Measurements from ENCODE around the gene GPHN.

The GPHN gene

DNA sequence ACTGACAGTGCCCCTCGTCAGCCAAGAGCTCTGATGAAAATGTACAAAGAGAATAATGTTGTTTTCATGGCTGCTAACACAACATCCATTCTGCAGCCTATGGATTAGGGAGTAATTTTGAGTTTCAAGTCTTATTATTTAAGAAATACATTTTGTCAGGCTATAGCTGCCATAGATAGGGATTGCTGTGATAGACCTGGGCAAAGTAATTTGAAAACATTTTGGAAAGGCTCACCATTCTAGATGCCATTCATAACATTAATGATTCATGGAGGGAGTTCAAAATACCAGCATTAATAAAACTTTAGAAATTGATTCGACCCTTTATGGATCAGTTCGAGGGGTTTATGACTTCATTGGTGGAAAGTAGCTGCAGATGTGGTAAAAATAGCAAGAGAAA lies 149.8 kb downstream of the GPHN start:
- Histone ChIP-seq H3K4me3 (ENCODE audit: low read depth, low read length) (no peak overlapping the region), H3K27me3 (no peaks in the 10 kb centered on the region), H3K4me1 (no peaks in the 10 kb centered on the region), H3K36me3 (no peaks in the 10 kb centered on the region), H3K9me3 (no peaks in the 10 kb centered on the region)
- no peak for DNase-seq
- no peak for TF ChIP-seq CTCF (IDR thresholded peaks at IDR 0.05; ENCODE audit: low read depth, low read length)

GRCh38 chr14:66662374-66662773 lies 154.4 kb downstream of the GPHN start:
- no peak overlapping the region for H3K4me3 ChIP-seq (ENCODE audit: low read depth, low read length)
- peak; percentile 11 for DNase-seq
- no peaks in the 10 kb centered on the region for H3K36me3 ChIP-seq
- H3K27me3 ChIP-seq = no peaks in the 10 kb centered on the region
- H3K9me3 ChIP-seq = no peaks in the 10 kb centered on the region
- TF ChIP-seq CTCF (IDR thresholded peaks at IDR 0.05; ENCODE audit: low read depth, low read length) = peak; percentile 54
- H3K4me1 ChIP-seq = no peaks in the 10 kb centered on the region

GRCh38 chr14:66677780-66678179 lies 169.8 kb downstream of the GPHN start:
- Histone ChIP-seq H3K27me3 (no peaks in the 10 kb centered on the region), H3K4me1 (no peaks in the 10 kb centered on the region), H3K9me3 (peaks cover 3% of the 10 kb centered on the region; the same call in 1 of the 2 replicates), H3K36me3 (no peaks in the 10 kb centered on the region), H3K4me3 (ENCODE audit: low read depth, low read length) (no peak overlapping the region)
- DNase-seq = no peak
- TF ChIP-seq CTCF (IDR thresholded peaks at IDR 0.05; ENCODE audit: low read depth, low read length) = no peak

- Histone ChIP-seq H3K4me1 (no peaks in the 10 kb centered on the region), H3K27me3 (no peaks in the 10 kb centered on the region), H3K4me3 (ENCODE audit: low read depth, low read length) (no peak overlapping the region), H3K9me3 (peaks cover 3% of the 10 kb centered on the region; the same call in 1 of the 2 replicates), H3K36me3 (no peaks in the 10 kb centered on the region; the same call in 1 of the 2 replicates)
- no peak for TF ChIP-seq CTCF (IDR thresholded peaks at IDR 0.05; ENCODE audit: low read depth, low read length)
- no peak for DNase-seq
Measured at GRCh38 chr14:66680216-66680615, 172.3 kb downstream of the GPHN start.

GRCh38 chr14:66696326-66696725 lies 188.4 kb downstream of the GPHN start:
- Histone ChIP-seq H3K9me3 (no peaks in the 10 kb centered on the region), H3K36me3 (no peaks in the 10 kb centered on the region; the same call in 1 of the 2 replicates), H3K4me3 (ENCODE audit: low read depth, low read length) (no peak overlapping the region), H3K27me3 (no peaks in the 10 kb centered on the region), H3K4me1 (no peaks in the 10 kb centered on the region)
- no peak for TF ChIP-seq CTCF (IDR thresholded peaks at IDR 0.05; ENCODE audit: low read depth, low read length)
- no peak for DNase-seq

GRCh38 chr14:66698503-66698902 lies 190.6 kb downstream of the GPHN start:
- no peak for TF ChIP-seq CTCF (IDR thresholded peaks at IDR 0.05; ENCODE audit: low read depth, low read length)
- Histone ChIP-seq H3K9me3 (no peaks in the 10 kb centered on the region), H3K4me3 (ENCODE audit: low read depth, low read length) (no peak overlapping the region), H3K36me3 (no peaks in the 10 kb centered on the region; the same call in 1 of the 2 replicates), H3K27me3 (no peaks in the 10 kb centered on the region), H3K4me1 (no peaks in the 10 kb centered on the region)
- DNase-seq = no peak

Data from BE2C (cell line).